Mesendoderm (in vitro differentiated cells): Measurements from ENCODE around the gene PGD.

ENCODE experiments used
- DNase-seq: peaks from one replicate; pipeline ENCODE4 v3.0.0; 2013
- H2AK5ac ChIP-seq: 2 replicates; pipeline ENCODE4 v1.6.1; 2013; ENCODE audit warnings: low read length, inconsistent platforms
- H2BK120ac ChIP-seq: 2 replicates; pipeline ENCODE4 v1.6.1; 2013; ENCODE audit warnings: low read depth, mild to moderate bottlenecking, low read length, moderate library complexity, mixed read lengths
- H2BK15ac ChIP-seq: replicated peaks from 2 replicates; pipeline ENCODE4 v1.6.1; 2013; ENCODE audit warnings: low read depth, mild to moderate bottlenecking, moderate library complexity
- H2BK5ac ChIP-seq: 2 replicates; pipeline ENCODE4 v1.6.1; 2013; ENCODE audit warnings: low read length, inconsistent platforms
- H3K18ac ChIP-seq: 2 replicates; pipeline ENCODE4 v1.6.1; 2013; ENCODE audit warnings: mild to moderate bottlenecking, low read length, mixed read lengths
- H3K23ac ChIP-seq: one replicate; pipeline ENCODE4 v1.6.1; 2013; ENCODE audit warnings: low read length
- H3K27ac ChIP-seq: 2 replicates; pipeline ENCODE4 v1.5.1; 2013; ENCODE audit warnings: low read depth, mild to moderate bottlenecking, inconsistent platforms, low read length, moderate library complexity
- H3K27me3 ChIP-seq: 2 replicates; pipeline ENCODE4 v1.6.1; 2013; ENCODE audit warnings: low read length, control low read depth, mild to moderate bottlenecking, inconsistent platforms; ENCODE audit not compliant: insufficient read depth, poor library complexity
- H3K36me3 ChIP-seq: 2 replicates; pipeline ENCODE4 v1.6.1; 2013; ENCODE audit warnings: low read length, inconsistent platforms; ENCODE audit not compliant: control insufficient read depth, insufficient read depth
- H3K4ac ChIP-seq: one replicate; pipeline ENCODE4 v1.6.1; 2013; ENCODE audit warnings: low read depth, mild to moderate bottlenecking, low read length, moderate library complexity
- H3K4me1 ChIP-seq: 2 replicates; pipeline ENCODE4 v1.6.1; 2013; ENCODE audit warnings: low read depth, low read length, inconsistent platforms; ENCODE audit not compliant: control insufficient read depth
- H3K4me2 ChIP-seq: 2 replicates; pipeline ENCODE4 v1.6.1; 2013; ENCODE audit warnings: low read length
- H3K4me3 ChIP-seq: 2 replicates; pipeline ENCODE4 v1.5.1; 2013; ENCODE audit warnings: mild to moderate bottlenecking, low read length
- H3K56ac ChIP-seq: one replicate; pipeline ENCODE4 v1.6.1; 2013; ENCODE audit warnings: low read length
- H3K79me1 ChIP-seq: 2 replicates; pipeline ENCODE4 v1.6.1; 2013; ENCODE audit warnings: low read length, inconsistent platforms
- H3K79me2 ChIP-seq: 2 replicates; pipeline ENCODE4 v1.6.1; 2013; ENCODE audit warnings: mild to moderate bottlenecking, low read length; ENCODE audit not compliant: control insufficient read depth, insufficient read depth
- H3K9ac ChIP-seq: 2 replicates; pipeline ENCODE4 v1.6.1; 2013; ENCODE audit warnings: low read length, inconsistent platforms
- H4K5ac ChIP-seq: one replicate; pipeline ENCODE4 v1.6.1; 2013; ENCODE audit warnings: low read length
- H4K8ac ChIP-seq: one replicate; pipeline ENCODE4 v1.6.1; 2013; ENCODE audit warnings: low read depth, mild to moderate bottlenecking, control low read depth, low read length, moderate library complexity
- WGBS: extraction: QIAGEN DNeasy Blood & Tissue Kit; methylation state at CpG from one replicate; pipeline ENCODE4 v1.1.7; 2013; ENCODE audit warnings: low lambda C conversion rate, missing lambda C conversion rate; ENCODE audit not compliant: insufficient coverage; ENCODE audit errors: extremely low coverage; 5-methylcytosine and 5-hydroxymethylcytosine counted together

PGD gene

GRCh38 chr1:10433790-10434189 is 34.9 kb downstream of the PGD start:
- Histone ChIP-seq H4K8ac (no peak overlapping the region), H3K23ac (no peak overlapping the region), H3K79me1 (no peaks in the 10 kb centered on the region), H3K9ac (no peak overlapping the region), H3K18ac (no peak overlapping the region), H3K4me3 (no peak overlapping the region), H2BK120ac (no peak overlapping the region), H2BK5ac (no peak overlapping the region), H3K27ac (no peak overlapping the region), H3K4me2 (no peak overlapping the region), H3K79me2 (no peaks in the 10 kb centered on the region), H3K56ac (no peak overlapping the region), H3K4me1 (peaks cover 2% of the 10 kb centered on the region), H3K4ac (no peak overlapping the region), H4K5ac (no peak overlapping the region), H3K27me3 (no peaks in the 10 kb centered on the region), H2AK5ac (no peak overlapping the region), H2BK15ac (no peak overlapping the region), H3K36me3 (peaks cover 1% of the 10 kb centered on the region)
- no CpG with 5 or more reads among the region's 11 CpGs for WGBS
- DNase-seq = no peak

DNA sequence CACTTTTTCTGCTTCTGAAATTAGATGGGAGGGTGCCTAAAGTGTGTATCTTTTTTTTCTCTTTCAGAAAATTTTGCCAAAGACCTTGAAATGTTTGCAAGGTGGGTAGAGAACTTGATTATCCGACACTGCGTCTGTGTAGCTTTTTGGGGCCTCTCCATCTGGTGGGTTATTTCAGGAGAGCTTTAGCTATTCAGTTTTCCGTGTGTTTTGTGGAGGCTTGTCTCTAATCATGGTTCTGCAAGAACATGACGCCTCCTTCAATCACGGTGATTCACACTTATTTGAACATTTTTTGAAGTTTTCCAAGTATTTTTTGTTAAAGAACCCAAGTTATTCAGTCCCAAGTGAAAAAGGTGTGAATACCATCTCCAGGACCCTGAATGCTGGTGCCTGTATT is 35.7 kb downstream of the PGD start:
- no peak overlapping the region for H3K4me2 ChIP-seq
- no peak overlapping the region for H3K9ac ChIP-seq
- H3K18ac ChIP-seq = no peak overlapping the region
- no peaks in the 10 kb centered on the region for H3K27me3 ChIP-seq
- peaks cover 1% of the 10 kb centered on the region for H3K36me3 ChIP-seq
- no peak overlapping the region for H4K8ac ChIP-seq
- peaks cover 2% of the 10 kb centered on the region for H3K4me1 ChIP-seq
- H3K27ac ChIP-seq = no peak overlapping the region
- H2BK5ac ChIP-seq = no peak overlapping the region
- no peak overlapping the region for H2BK15ac ChIP-seq
- no peaks in the 10 kb centered on the region for H3K79me2 ChIP-seq
- no peak overlapping the region for H3K56ac ChIP-seq
- no peak overlapping the region for H3K23ac ChIP-seq
- no peak overlapping the region for H3K4me3 ChIP-seq
- no CpG with 5 or more reads among the region's 5 CpGs for WGBS
- no peak overlapping the region for H2AK5ac ChIP-seq
- no peak for DNase-seq
- H3K79me1 ChIP-seq = no peaks in the 10 kb centered on the region
- H2BK120ac ChIP-seq = no peak overlapping the region
- no peak overlapping the region for H3K4ac ChIP-seq
- no peak overlapping the region for H4K5ac ChIP-seq

DNA sequence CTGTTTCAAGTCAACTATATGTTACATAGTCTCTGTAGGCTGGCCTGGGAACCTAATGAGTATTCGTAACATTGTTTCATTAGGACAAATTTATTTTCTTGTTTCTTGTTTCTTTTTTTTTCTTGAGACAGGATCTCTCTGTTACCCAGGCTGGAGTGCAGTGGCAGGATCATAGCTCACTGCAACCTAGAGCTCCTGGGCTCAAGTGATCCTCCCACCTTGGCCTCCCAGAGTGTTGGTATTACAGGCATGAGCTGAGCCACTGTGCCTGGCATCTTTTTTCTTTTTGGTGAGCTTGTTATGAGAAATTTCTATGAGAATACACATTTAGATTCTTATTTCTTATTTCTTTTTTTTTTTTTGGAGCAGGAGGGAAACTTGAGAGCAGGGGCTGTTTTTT is 38.2 kb downstream of the PGD start:
- Histone ChIP-seq H4K5ac (no peak overlapping the region), H3K79me2 (no peaks in the 10 kb centered on the region), H3K23ac (no peak overlapping the region), H3K4me3 (no peak overlapping the region), H3K4me1 (no peaks in the 10 kb centered on the region), H3K27ac (no peak overlapping the region), H3K4me2 (no peak overlapping the region), H2AK5ac (no peak overlapping the region), H2BK120ac (no peak overlapping the region), H3K18ac (no peak overlapping the region), H3K4ac (no peak overlapping the region), H3K36me3 (peaks cover 1% of the 10 kb centered on the region), H3K9ac (no peak overlapping the region), H3K56ac (no peak overlapping the region), H2BK5ac (no peak overlapping the region), H2BK15ac (no peak overlapping the region), H3K79me1 (no peaks in the 10 kb centered on the region), H4K8ac (no peak overlapping the region), H3K27me3 (no peaks in the 10 kb centered on the region)
- WGBS = no CpG with 5 or more reads among the region's 1 CpG
- no peak for DNase-seq

DNA sequence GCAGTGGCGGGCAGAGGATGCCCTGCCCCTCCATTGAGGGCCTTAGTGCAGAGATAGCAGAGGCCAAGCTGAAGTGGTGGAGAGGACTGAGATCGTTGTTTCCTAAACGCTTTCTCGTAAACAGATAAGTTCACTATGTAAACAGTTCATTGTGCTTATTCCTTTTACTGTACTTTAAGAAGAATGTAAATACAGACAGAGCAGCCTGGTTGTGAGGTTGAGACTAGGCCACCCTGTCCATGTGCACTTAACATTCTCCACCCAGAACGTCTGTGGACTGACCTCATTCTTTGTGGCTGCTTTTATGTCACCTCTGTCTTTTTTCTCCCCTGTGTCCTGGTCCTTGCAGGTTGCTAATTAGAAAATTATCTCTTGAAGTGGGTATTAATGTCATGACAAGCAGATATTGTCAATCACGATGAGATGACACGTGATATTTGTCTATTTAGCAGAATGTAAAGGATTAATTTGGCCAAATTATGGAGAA is 39.9 kb downstream of the PGD start:
- WGBS = no CpG with 5 or more reads among the region's 7 CpGs
- no peak overlapping the region for H3K27ac ChIP-seq

DNA sequence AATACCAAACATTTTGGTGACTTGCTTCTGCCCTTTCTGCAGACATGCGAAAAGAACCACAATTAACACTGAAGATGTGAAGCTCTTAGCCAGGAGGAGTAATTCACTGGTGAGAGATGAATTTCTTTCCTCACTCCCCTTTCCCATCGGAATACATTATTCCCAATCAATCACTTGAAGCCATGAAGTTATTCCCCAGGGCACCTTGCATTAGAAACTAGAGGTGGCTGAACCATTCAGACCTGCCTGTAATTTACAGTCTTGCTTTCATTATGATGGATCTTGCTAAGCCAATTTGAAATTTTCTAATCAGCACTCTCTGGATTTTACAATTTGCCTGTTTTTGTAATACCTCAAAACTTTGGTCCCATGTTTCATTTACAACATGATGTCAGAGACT is 41.4 kb downstream of the PGD start:
- Histone ChIP-seq H3K79me2 (no peaks in the 10 kb centered on the region), H3K36me3 (peaks cover under 1% of the 10 kb centered on the region), H3K9ac (no peak overlapping the region), H2BK15ac (no peak overlapping the region), H3K79me1 (no peaks in the 10 kb centered on the region), H3K27me3 (no peaks in the 10 kb centered on the region), H3K23ac (no peak overlapping the region), H4K5ac (no peak overlapping the region), H3K18ac (no peak overlapping the region), H4K8ac (no peak overlapping the region), H3K4me3 (no peak overlapping the region), H3K27ac (no peak overlapping the region), H3K4me1 (no peaks in the 10 kb centered on the region), H2AK5ac (no peak overlapping the region), H3K4me2 (no peak overlapping the region), H3K4ac (no peak overlapping the region), H2BK120ac (no peak overlapping the region), H3K56ac (no peak overlapping the region), H2BK5ac (no peak overlapping the region)
- no peak for DNase-seq
- no CpG with 5 or more reads among the region's 2 CpGs for WGBS

More for the DNA sequence above, 39.9 kb downstream of the PGD start:
- no peak for DNase-seq
- no peak overlapping the region for H3K4me2 ChIP-seq
- H2BK120ac ChIP-seq = no peak overlapping the region
- no peaks in the 10 kb centered on the region for H3K4me1 ChIP-seq
- H3K23ac ChIP-seq = no peak overlapping the region
- no peaks in the 10 kb centered on the region for H3K79me1 ChIP-seq
- no peak overlapping the region for H2AK5ac ChIP-seq
- no peak overlapping the region for H3K56ac ChIP-seq
- no peak overlapping the region for H4K5ac ChIP-seq
- no peak overlapping the region for H3K18ac ChIP-seq
- H3K36me3 ChIP-seq = peaks cover 1% of the 10 kb centered on the region
- no peak overlapping the region for H3K4ac ChIP-seq
- H3K9ac ChIP-seq = no peak overlapping the region
- no peaks in the 10 kb centered on the region for H3K79me2 ChIP-seq
- no peak overlapping the region for H2BK15ac ChIP-seq
- no peak overlapping the region for H4K8ac ChIP-seq
- no peak overlapping the region for H3K4me3 ChIP-seq
- no peaks in the 10 kb centered on the region for H3K27me3 ChIP-seq
- no peak overlapping the region for H2BK5ac ChIP-seq

DNA sequence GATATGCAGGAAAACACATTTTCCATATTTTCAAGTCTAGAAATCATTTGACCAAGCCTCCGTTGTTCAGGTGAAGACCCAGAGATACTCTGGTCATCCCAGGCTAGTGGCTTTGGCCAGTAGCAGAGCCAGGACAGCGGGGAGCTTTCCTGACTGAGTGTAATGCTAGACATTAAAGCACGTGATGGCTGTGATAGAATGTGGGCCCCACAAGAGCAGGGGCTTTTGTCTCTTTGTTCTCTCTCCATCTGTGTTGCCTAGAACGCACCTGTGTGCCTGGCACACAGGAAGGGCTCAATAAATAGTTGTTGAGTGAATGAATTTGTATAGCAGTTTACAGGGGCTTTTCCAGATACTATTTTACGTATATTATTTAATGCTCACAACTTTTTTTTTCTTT is 41.9 kb downstream of the PGD start:
- DNase-seq = no peak
- no CpG with 5 or more reads among the region's 5 CpGs for WGBS
- Histone ChIP-seq H3K18ac (no peak overlapping the region), H2BK5ac (no peak overlapping the region), H2BK15ac (no peak overlapping the region), H2BK120ac (no peak overlapping the region), H3K4me3 (no peak overlapping the region), H3K79me2 (no peaks in the 10 kb centered on the region), H4K5ac (no peak overlapping the region), H3K4me2 (no peak overlapping the region), H3K4me1 (no peaks in the 10 kb centered on the region), H3K56ac (no peak overlapping the region), H2AK5ac (no peak overlapping the region), H3K23ac (no peak overlapping the region), H3K9ac (no peak overlapping the region), H3K4ac (no peak overlapping the region), H3K36me3 (no peaks in the 10 kb centered on the region), H3K79me1 (no peaks in the 10 kb centered on the region), H3K27ac (no peak overlapping the region), H4K8ac (no peak overlapping the region), H3K27me3 (no peaks in the 10 kb centered on the region)
